Fibroblast of lung (primary cell): ENCODE results near the gene SRD5A1. TPM values are rescaled to one million over a fixed set of nuclear protein-coding genes. Genes with fewer than 3 reads are reported as not detected.

Source experiments
- DNase-seq, 2 donors: peaks; one replicate each; pipeline versions ENCODE4 v3.0.0 to v3.0.0-alpha.2; 2010; ENCODE audit warnings: low read depth in 2 of 2
- H2AFZ ChIP-seq: 2 replicates; pipeline ENCODE4 v1.5.1; 2012; ENCODE audit warnings: low read length, control low read depth, inconsistent platforms
- H3K27ac ChIP-seq: 2 replicates; pipeline ENCODE4 v1.5.1; 2011; ENCODE audit warnings: low read length, control low read depth; ENCODE audit not compliant: insufficient read depth
- H3K27me3 ChIP-seq: 2 replicates; pipeline ENCODE4 v1.5.1; 2011; ENCODE audit warnings: mild to moderate bottlenecking, low read length; ENCODE audit not compliant: control insufficient read depth, insufficient read depth
- H3K36me3 ChIP-seq: 2 replicates; pipeline ENCODE4 v1.5.1; 2011; ENCODE audit warnings: low read length; ENCODE audit not compliant: control insufficient read depth, insufficient read depth
- H3K4me1 ChIP-seq: 2 replicates; pipeline ENCODE4 v1.5.1; 2011; ENCODE audit warnings: low read length; ENCODE audit not compliant: control insufficient read depth, insufficient read depth; ENCODE audit errors: extremely low read depth
- H3K4me2 ChIP-seq: 2 replicates; pipeline ENCODE4 v1.5.1; 2011; ENCODE audit warnings: low read length, control low read depth; ENCODE audit not compliant: insufficient read depth; ENCODE audit errors: extremely low read depth
- H3K4me3 ChIP-seq, 4 experiments: fragments of 200-600 bp in 1 of 4; sonication (generic) in 1 of 4; replicated peaks in 1 of 4; 2 replicates each; pipeline ENCODE4 v1.5.1; 2011 to 2016; ENCODE audit warnings: low read length in 4 of 4, low read depth in 3 of 4, mild to moderate bottlenecking in 3 of 4, control low read depth in 2 of 4, inconsistent platforms in 1 of 4, mixed read lengths in 1 of 4; ENCODE audit not compliant: insufficient read depth in 1 of 4; ENCODE audit errors: control extremely low read depth in 1 of 4
- H3K79me2 ChIP-seq: 2 replicates; pipeline ENCODE4 v1.5.1; 2012; ENCODE audit warnings: mild to moderate bottlenecking, low read length, inconsistent platforms; ENCODE audit not compliant: control insufficient read depth, insufficient read depth
- H3K9ac ChIP-seq: 2 replicates; pipeline ENCODE4 v1.5.1; 2011; ENCODE audit warnings: mild to moderate bottlenecking, low read length, control low read depth; ENCODE audit not compliant: insufficient read depth
- H3K9me3 ChIP-seq: 2 replicates; pipeline ENCODE4 v1.5.1; 2012; ENCODE audit warnings: low read depth, low read length; ENCODE audit not compliant: control insufficient read depth, insufficient read depth
- H4K20me1 ChIP-seq: 2 replicates; pipeline ENCODE4 v1.5.1; 2011; ENCODE audit warnings: low read length; ENCODE audit not compliant: control insufficient read depth, insufficient read depth; ENCODE audit errors: extremely low read depth
- CTCF ChIP-seq, 2 donors: IDR thresholded peaks in 1 of 2; conservative IDR thresholded peaks in 1 of 2; 1 replicate in 1 of 2; 2 replicates in 1 of 2; pipeline ENCODE4 v1.5.1; 2011 to 2012; ENCODE audit warnings: low read length in 2 of 2, control low read depth in 1 of 2, inconsistent platforms in 1 of 2, low read depth in 1 of 2, mild to moderate bottlenecking in 1 of 2
- EZH2 ChIP-seq: IDR thresholded peaks from 2 replicates; pipeline ENCODE4 v1.5.1; 2012; ENCODE audit warnings: low read length, control low read depth, mild to moderate bottlenecking; ENCODE audit errors: missing control alignments
- polyA plus RNA-seq, 2 donors: library from polyadenylated mRNA; depleted of rRNA in 1 of 2; stranded (reverse) in 1 of 2; unstranded in 1 of 2; fragments of >200 nt; gene quantifications; 2 replicates each; pipeline ENCODE4 v1.2.1, GENCODE V29; 2011 to 2012; ENCODE audit warnings: missing spikeins in 1 of 2
- total RNA-seq: library from RNA; depleted of rRNA; stranded (reverse); fragments of >200 nt; gene quantifications from 2 replicates; pipeline ENCODE4 v1.2.1, GENCODE V29; 2014

SRD5A1 gene
- total and polyA plus RNA-seq, 2 donors (not counting 1 experiment from before 2014, with no cell fraction given) = 12.1 to 20.6 TPM

DNA sequence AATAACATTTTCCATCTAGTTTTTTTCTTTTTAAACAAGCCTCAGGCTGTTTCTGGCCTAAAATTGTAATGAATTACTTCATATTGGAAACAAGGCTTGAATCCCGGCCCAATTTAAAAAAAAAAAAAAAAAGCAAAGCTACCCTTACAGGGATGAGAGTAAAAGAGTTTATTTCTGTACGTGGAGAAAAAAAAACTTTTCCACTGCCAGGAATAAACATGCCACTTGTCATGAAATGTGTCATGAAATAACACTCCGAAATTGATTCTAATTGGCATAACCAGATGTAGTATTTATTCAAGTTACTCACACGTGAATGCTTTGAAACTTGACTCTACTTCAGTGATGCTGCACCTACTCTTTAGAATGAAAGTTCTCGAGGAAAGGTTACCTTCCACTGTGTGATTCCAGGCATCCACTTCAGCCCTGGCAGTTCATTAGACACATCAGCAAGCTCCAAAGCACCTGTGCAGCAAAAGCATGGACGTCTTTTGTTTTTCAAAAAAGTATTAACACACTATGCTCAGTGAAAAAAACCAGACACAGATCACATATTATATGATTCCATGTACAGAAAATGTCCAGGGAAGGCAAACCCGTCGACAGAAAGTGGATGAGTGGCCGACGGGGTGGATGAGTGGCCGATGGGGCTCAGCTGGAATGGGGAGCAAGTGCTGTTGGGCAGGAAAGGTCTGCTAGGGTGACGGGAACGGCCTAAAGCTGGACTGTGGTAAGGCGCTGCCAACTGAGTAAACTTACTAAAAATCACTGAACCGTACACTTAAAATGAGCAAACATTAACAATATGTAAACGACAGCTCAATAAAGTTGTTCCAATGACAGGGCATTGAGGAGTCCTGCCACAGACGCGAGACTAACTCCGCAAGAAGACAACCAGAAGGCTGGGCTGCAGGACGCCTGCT is 21.6 kb upstream of the SRD5A1 start:
- H3K79me2 ChIP-seq = peaks cover 29% of the 10 kb centered on the region
- H3K4me3 ChIP-seq = no peak overlapping the region
- H4K20me1 ChIP-seq = no peaks in the 10 kb centered on the region
- no peaks in the 10 kb centered on the region for H3K27me3 ChIP-seq
- DNase-seq = no peak
- no peaks in the 10 kb centered on the region for H3K9me3 ChIP-seq
- no peak overlapping the region for H3K9ac ChIP-seq
- peaks cover 21% of the 10 kb centered on the region for H3K36me3 ChIP-seq
- TF ChIP-seq CTCF (conservative IDR thresholded peaks at IDR 0.05 in 1 of 2, IDR thresholded peaks at IDR 0.05 in 1 of 2; ENCODE audit: low read depth in 1 of 2, low read length in 2 of 2) (no peak), EZH2 (no peak)
- H3K4me2 ChIP-seq = no peak overlapping the region
- H3K27ac ChIP-seq = no peak overlapping the region
- no peaks in the 10 kb centered on the region for H3K4me1 ChIP-seq
- no peak overlapping the region for H2AFZ ChIP-seq

DNA sequence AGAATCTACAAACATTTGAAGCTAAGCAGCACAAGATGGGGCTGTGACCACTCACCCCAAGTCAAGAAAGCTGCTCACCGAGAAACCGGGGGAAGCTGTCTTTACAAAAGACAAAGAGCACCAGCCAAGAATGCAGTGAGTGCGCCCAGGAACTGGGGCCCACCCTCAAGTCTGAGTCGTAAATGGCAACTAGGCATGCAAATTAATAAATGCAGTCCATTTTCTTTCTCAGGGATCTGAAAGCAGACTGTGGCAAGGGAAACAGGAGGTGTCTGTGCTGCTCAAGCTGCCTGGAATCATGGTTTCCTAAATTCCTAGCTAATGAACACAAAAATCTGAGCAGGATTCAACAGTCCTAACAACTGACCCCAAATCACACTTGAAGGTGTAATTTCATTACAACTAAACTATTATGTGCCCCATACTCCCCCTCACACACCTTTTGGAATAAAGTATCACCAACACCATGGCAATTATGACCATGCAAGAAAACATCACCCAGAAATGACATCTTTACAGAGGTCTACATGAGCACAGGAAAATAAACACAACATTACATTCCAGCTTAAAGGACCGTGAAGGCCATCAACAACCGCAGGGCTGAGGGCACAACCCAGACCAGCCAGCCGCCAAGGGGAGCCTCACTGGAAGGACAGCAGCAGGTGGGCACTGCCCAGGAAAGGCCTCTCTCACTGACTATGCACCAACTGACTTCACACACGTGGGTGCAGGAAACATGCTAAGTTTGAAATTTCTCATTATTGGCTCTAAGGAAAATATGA is 18.0 kb upstream of the SRD5A1 start:
- no peak overlapping the region for H3K4me3 ChIP-seq
- peaks cover 31% of the 10 kb centered on the region for H3K79me2 ChIP-seq
- H2AFZ ChIP-seq = no peak overlapping the region
- H3K27me3 ChIP-seq = no peaks in the 10 kb centered on the region
- H3K4me1 ChIP-seq = no peaks in the 10 kb centered on the region
- H4K20me1 ChIP-seq = no peaks in the 10 kb centered on the region
- no peaks in the 10 kb centered on the region for H3K9me3 ChIP-seq
- DNase-seq = peak in 1 of 2 donors; percentile 30
- TF ChIP-seq CTCF (conservative IDR thresholded peaks at IDR 0.05 in 1 of 2, IDR thresholded peaks at IDR 0.05 in 1 of 2; ENCODE audit: low read depth in 1 of 2, low read length in 2 of 2) (no peak), EZH2 (no peak)
- H3K27ac ChIP-seq = no peak overlapping the region
- H3K4me2 ChIP-seq = no peak overlapping the region
- no peak overlapping the region for H3K9ac ChIP-seq
- peaks cover 22% of the 10 kb centered on the region for H3K36me3 ChIP-seq

DNA sequence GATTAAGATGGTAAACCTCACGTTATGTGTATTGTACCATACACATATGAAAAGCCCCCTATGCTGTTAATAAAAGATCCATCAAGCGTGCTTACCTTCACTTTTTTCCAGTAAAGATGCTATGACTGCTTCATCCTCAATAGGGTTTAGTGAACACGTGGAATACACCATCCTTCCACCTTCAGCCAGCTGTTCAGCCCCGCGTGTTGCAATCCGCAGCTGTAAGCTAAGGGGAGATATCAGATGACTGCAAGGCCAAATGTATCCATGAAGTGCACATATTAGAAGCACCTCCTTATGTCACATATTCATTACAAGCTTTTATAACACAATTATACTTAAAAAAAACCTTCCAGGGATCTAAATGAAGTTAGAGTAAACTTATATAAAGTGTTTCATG is 16.6 kb upstream of the SRD5A1 start:
- Histone ChIP-seq H3K4me1 (no peaks in the 10 kb centered on the region), H3K36me3 (peaks cover 19% of the 10 kb centered on the region), H3K27ac (no peak overlapping the region), H3K4me3 (no peak overlapping the region), H3K9me3 (no peaks in the 10 kb centered on the region), H3K79me2 (peaks cover 31% of the 10 kb centered on the region), H4K20me1 (no peaks in the 10 kb centered on the region), H3K27me3 (no peaks in the 10 kb centered on the region), H3K9ac (no peak overlapping the region), H2AFZ (no peak overlapping the region), H3K4me2 (no peak overlapping the region)
- DNase-seq = no peak
- no peak for TF ChIP-seq EZH2
